Measurements from ENCODE around the gene FANCL.

DNA sequence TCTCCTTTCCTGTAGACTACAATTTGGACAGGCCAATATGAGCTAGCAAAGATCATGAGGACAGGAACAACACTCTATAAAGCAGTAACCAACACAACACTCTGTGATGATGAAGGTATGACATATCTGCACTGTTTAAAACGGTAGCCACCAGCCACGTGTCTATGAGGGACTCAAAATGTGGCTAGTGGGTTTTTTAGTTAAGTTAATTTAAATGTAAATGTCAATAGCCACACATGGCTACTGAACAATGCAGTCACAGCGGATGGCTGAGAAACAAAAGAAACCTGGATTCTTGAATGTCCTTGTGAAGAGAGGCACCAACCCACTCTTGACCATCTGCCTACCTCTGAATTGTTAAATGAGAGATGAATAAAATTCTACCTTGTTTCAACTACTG lies 33.9 kb downstream of the FANCL start:
- TF ChIP-seq, protein P1, sequence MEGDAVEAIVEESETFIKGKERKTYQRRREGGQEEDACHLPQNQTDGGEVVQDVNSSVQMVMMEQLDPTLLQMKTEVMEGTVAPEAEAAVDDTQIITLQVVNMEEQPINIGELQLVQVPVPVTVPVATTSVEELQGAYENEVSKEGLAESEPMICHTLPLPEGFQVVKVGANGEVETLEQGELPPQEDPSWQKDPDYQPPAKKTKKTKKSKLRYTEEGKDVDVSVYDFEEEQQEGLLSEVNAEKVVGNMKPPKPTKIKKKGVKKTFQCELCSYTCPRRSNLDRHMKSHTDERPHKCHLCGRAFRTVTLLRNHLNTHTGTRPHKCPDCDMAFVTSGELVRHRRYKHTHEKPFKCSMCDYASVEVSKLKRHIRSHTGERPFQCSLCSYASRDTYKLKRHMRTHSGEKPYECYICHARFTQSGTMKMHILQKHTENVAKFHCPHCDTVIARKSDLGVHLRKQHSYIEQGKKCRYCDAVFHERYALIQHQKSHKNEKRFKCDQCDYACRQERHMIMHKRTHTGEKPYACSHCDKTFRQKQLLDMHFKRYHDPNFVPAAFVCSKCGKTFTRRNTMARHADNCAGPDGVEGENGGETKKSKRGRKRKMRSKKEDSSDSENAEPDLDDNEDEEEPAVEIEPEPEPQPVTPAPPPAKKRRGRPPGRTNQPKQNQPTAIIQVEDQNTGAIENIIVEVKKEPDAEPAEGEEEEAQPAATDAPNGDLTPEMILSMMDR (IDR thresholded peaks at IDR 0.05), result no peak
- TF ChIP-seq POLR2AphosphoS5 (IDR thresholded peaks at IDR 0.05), result no peak
